HepG2 (cell line): ENCODE data around the gene MAPK8IP1. TPM values are rescaled to one million over a fixed set of nuclear protein-coding genes. Genes with fewer than 3 reads are reported as not detected.

Source experiments
- ATAC-seq: fragments of 200-7000 bp; cut with Tn5 transposase; 3 replicates; pipeline ENCODE4 v1.9.1; 2020; ENCODE audit warnings: mild to moderate bottlenecking, moderate library complexity
- BruUV-seq: library from RNA; stranded (reverse); fragments of 400-500 nt; replicated peaks from 2 replicates; lab custom pipeline; 2021; lab: Mats Ljungman, UMichigan
- CTCF ChIA-PET: fragments of 300-600 bp; formaldehyde crosslinking; extraction: SDS; loops from one replicate; lab custom pipeline; 2021; ENCODE audit warnings: low total read pairs, inconsistent platforms, low intra/inter-chr PET ratio; lab: Yijun Ruan, JAX
- POLR2A ChIA-PET: fragments of 350-600 bp; sonication (Branson Sonifier 250); formaldehyde crosslinking; loops from one replicate; lab custom pipeline; 2020; ENCODE audit warnings: antibody characterized with exemption, inconsistent platforms; lab: Yijun Ruan, JAX
- DNase-seq: peaks from one replicate; pipeline ENCODE4 v3.0.0-alpha.2; 2015; ENCODE audit warnings: low spot score
- FAIRE-seq: peaks from 3 replicates; lab custom pipeline; 2011; peaks lifted over from hg19 to GRCh38; lab: Jason Lieb, UNC
- H2AFZ ChIP-seq: one replicate; pipeline ENCODE4 v1.6.1; 2011; ENCODE audit warnings: low read length, inconsistent platforms
- H3K27ac ChIP-seq: fragments of 300-600 bp; 3 replicates; pipeline ENCODE4 v1.8.0; 2011; ENCODE audit warnings: mixed run types, mild to moderate bottlenecking, mixed read lengths, low read length, inconsistent platforms; ENCODE audit not compliant: insufficient read depth; ENCODE audit errors: extremely low read length
- H3K27me3 ChIP-seq, 2 experiments: fragments of 200-600 bp in 1 of 2; 2 replicates in 1 of 2; 3 replicates in 1 of 2; pipeline versions ENCODE4 v1.6.0 to v1.8.0; 2011; ENCODE audit warnings: low read length in 2 of 2, mild to moderate bottlenecking in 2 of 2, moderate library complexity in 2 of 2, inconsistent platforms in 1 of 2; ENCODE audit not compliant: insufficient read depth in 2 of 2, control insufficient read depth in 1 of 2
- H3K36me3 ChIP-seq, 2 experiments: fragments of 200-600 bp in 1 of 2; replicated peaks in 1 of 2; 2 replicates in 1 of 2; 3 replicates in 1 of 2; pipeline versions ENCODE4 v1.5.1 to v1.8.0; 2011; ENCODE audit warnings: low read length in 2 of 2, inconsistent platforms in 1 of 2; ENCODE audit not compliant: insufficient read depth in 2 of 2, control insufficient read depth in 1 of 2
- H3K4me1 ChIP-seq: 2 replicates; pipeline ENCODE4 v1.5.1; 2012; ENCODE audit warnings: low read length, inconsistent platforms; ENCODE audit not compliant: insufficient read depth
- H3K4me2 ChIP-seq: 2 replicates; pipeline ENCODE4 v1.6.0; 2011; ENCODE audit warnings: low read depth, low read length, inconsistent platforms
- H3K4me3 ChIP-seq, 3 experiments: fragments of 200-600 bp in 1 of 3; sonication (generic), shearing (Covaris generic) in 1 of 3; replicated peaks in 1 of 3; 2 replicates each; pipeline ENCODE4 v1.5.1; 2011 to 2016; ENCODE audit warnings: low read length in 3 of 3, inconsistent platforms in 2 of 3, low read depth in 2 of 3, mild to moderate bottlenecking in 2 of 3, control low read depth in 1 of 3, mixed read lengths in 1 of 3; ENCODE audit not compliant: insufficient read depth in 1 of 3
- H3K79me2 ChIP-seq: one replicate; pipeline ENCODE4 v1.6.1; 2011; ENCODE audit warnings: low read length, inconsistent platforms; ENCODE audit not compliant: insufficient read depth
- H3K9ac ChIP-seq: 2 replicates; pipeline ENCODE4 v1.6.0; 2011; ENCODE audit warnings: mild to moderate bottlenecking, low read depth, low read length, inconsistent platforms; ENCODE audit not compliant: insufficient read depth
- H3K9me3 ChIP-seq: 2 replicates; pipeline ENCODE4 v1.5.1; 2012; ENCODE audit warnings: mild to moderate bottlenecking, low read length
- H4K20me1 ChIP-seq: 2 replicates; pipeline ENCODE4 v1.6.0; 2011; ENCODE audit warnings: inconsistent platforms, mild to moderate bottlenecking, low read length, moderate library complexity; ENCODE audit not compliant: insufficient read depth
- CCAR2 ChIP-seq: fragments of 200-400 bp; formaldehyde crosslinking; optimal IDR thresholded peaks from 2 replicates; pipeline ENCODE3; 2018; ENCODE audit warnings: low read depth, mild to moderate bottlenecking, low read length, moderate library complexity
- FIP1L1 ChIP-seq: fragments of 200-400 bp; formaldehyde crosslinking; IDR thresholded peaks from 2 replicates; pipeline ENCODE4 v1.6.1; 2018; ENCODE audit warnings: low read depth, mild to moderate bottlenecking, low read length, moderate library complexity, borderline replicate concordance; ENCODE audit not compliant: insufficient read depth
- FOXO1 ChIP-seq: sonication (generic); formaldehyde crosslinking; IDR thresholded peaks from 2 replicates; pipeline ENCODE4 v1.4.0; 2020; ENCODE audit warnings: missing genetic modification reagents
- HOXA3 ChIP-seq: sonication (generic); formaldehyde crosslinking; IDR thresholded peaks from 2 replicates; pipeline ENCODE4 v1.5.0; 2020; ENCODE audit warnings: missing genetic modification reagents
- JDP2 ChIP-seq: sonication (generic); formaldehyde crosslinking; IDR thresholded peaks from 2 replicates; pipeline ENCODE4 v1.8.1; 2022; ENCODE audit warnings: missing genetic modification reagents, borderline replicate concordance
- KAT8 ChIP-seq: IDR thresholded peaks from 2 replicates; pipeline ENCODE4 v1.6.1; 2016; ENCODE audit warnings: missing genetic modification reagents, missing compliant biosample characterization
- KLF9 ChIP-seq: IDR thresholded peaks from 2 replicates; pipeline ENCODE4 v1.6.1; 2016; ENCODE audit warnings: low read depth
- NFYB ChIP-seq: sonication (generic); formaldehyde crosslinking; IDR thresholded peaks from 2 replicates; pipeline ENCODE4 v1.4.0; 2020; ENCODE audit warnings: missing genetic modification reagents
- PHF21A ChIP-seq: sonication (generic); formaldehyde crosslinking; IDR thresholded peaks from 2 replicates; pipeline ENCODE4 v1.5.0; 2020; ENCODE audit warnings: mild to moderate bottlenecking, missing genetic modification reagents
- RFX3 ChIP-seq: IDR thresholded peaks from 2 replicates; pipeline ENCODE4 v1.6.1; 2016; ENCODE audit warnings: missing biosample characterization, missing genetic modification reagents
- SIN3A ChIP-seq: IDR thresholded peaks from 2 replicates; pipeline ENCODE4 v1.6.1; 2011; ENCODE audit warnings: low read depth, mild to moderate bottlenecking, control low read depth, low read length, borderline replicate concordance
- SIX4 ChIP-seq: sonication (generic); formaldehyde crosslinking; IDR thresholded peaks from 2 replicates; pipeline ENCODE4 v1.4.0; 2020; ENCODE audit warnings: missing genetic modification reagents
- TP53 ChIP-seq: sonication (generic); formaldehyde crosslinking; conservative IDR thresholded peaks from 2 replicates; pipeline ENCODE4 v1.4.0; 2020; ENCODE audit warnings: missing genetic modification reagents
- YEATS2 ChIP-seq: sonication (generic); formaldehyde crosslinking; IDR thresholded peaks from 2 replicates; pipeline ENCODE4 v1.4.0; 2020; ENCODE audit warnings: missing genetic modification reagents, borderline replicate concordance
- ZNF572 ChIP-seq: sonication (generic); formaldehyde crosslinking; IDR thresholded peaks from 2 replicates; pipeline ENCODE4 v1.5.1; 2020; ENCODE audit warnings: mild to moderate bottlenecking, missing genetic modification reagents
- ZNF691 ChIP-seq: sonication (generic); formaldehyde crosslinking; IDR thresholded peaks from 2 replicates; pipeline ENCODE4 v1.4.0; 2020; ENCODE audit warnings: missing genetic modification reagents, low read depth, mild to moderate bottlenecking, borderline replicate concordance
- ZNF75D ChIP-seq: sonication (generic); formaldehyde crosslinking; IDR thresholded peaks from 2 replicates; pipeline ENCODE4 v1.8.1; 2023; ENCODE audit warnings: missing genetic modification reagents, mild to moderate bottlenecking, borderline replicate concordance
- ZNF766 ChIP-seq: sonication (generic); formaldehyde crosslinking; IDR thresholded peaks from 2 replicates; pipeline ENCODE4 v1.5.0; 2020; ENCODE audit warnings: missing genetic modification reagents, borderline replicate concordance
- ZNF773 ChIP-seq: sonication (generic); formaldehyde crosslinking; IDR thresholded peaks from 2 replicates; pipeline ENCODE4 v1.4.0; 2020; ENCODE audit warnings: missing genetic modification reagents, borderline replicate concordance
- ZSCAN20 ChIP-seq: sonication (generic); formaldehyde crosslinking; IDR thresholded peaks from 2 replicates; pipeline ENCODE4 v1.4.0; 2020; ENCODE audit warnings: missing genetic modification reagents, mild to moderate bottlenecking, borderline replicate concordance
- WGBS: methylation state at CpG from one replicate; pipeline ENCODE4 v1.1.6; 2017; ENCODE audit warnings: low lambda C conversion rate; 5-methylcytosine and 5-hydroxymethylcytosine counted together
- in situ Hi-C: cut with HindIII; loops from 2 replicates; pipeline ENCODE4 v1.10.0; 2017; ENCODE audit warnings: low pct_unique_long_range_greater_than_20kb; ENCODE audit not compliant: extremely low pct_ligation_motif_present
- intact Hi-C: fragments of 100-400 bp; cut with micrococcal nuclease; formaldehyde crosslinking; loops from one replicate; pipeline ENCODE4 v1.10.0; 2022; ENCODE audit not compliant: unreplicated experiment
- polyA plus RNA-seq, 8 experiments: library from polyadenylated mRNA; depleted of rRNA in 3 of 8; stranded (reverse) in 7 of 8; unstranded in 1 of 8; fragments of >200 nt; fragmentation: Illumina TruSeq in 4 of 8; extraction: Trizol in 4 of 8; gene quantifications; 2 replicates each; pipeline versions ENCODE4 v1.2.1 to v1.2.3, GENCODE V29; 2011 to 2016; ENCODE audit warnings: low read depth in 4 of 8, missing spikeins in 1 of 8, mixed read lengths in 1 of 8; ENCODE audit not compliant: insufficient read depth in 1 of 8
- total RNA-seq, 5 experiments: library from RNA; depleted of rRNA; stranded (reverse); fragments of >200 nt; fragmentation: Illumina TruSeq; extraction: Trizol; gene quantifications; 2 replicates each; pipeline ENCODE4 v1.2.3, GENCODE V29; 2016; ENCODE audit warnings: low read depth in 1 of 5

MAPK8IP1 gene
- total and polyA plus RNA-seq, 2 of the 13 experiments (the other 11 are each of a cell fraction or from before 2014, with no cell fraction given) = 2.2 to 4.2 TPM

GRCh38 chr11:45895553-45896259, 10.3 kb downstream of the MAPK8IP1 start:
- DNase-seq (no peak), FAIRE-seq (no peak), ATAC-seq (no peak)
- Histone ChIP-seq H3K9ac (no peak overlapping the region), H3K27me3 (peaks cover 0 to 18% of the 10 kb centered on the region in 2 experiments; a peak in 1 of 5 replicates), H3K79me2 (no peaks in the 10 kb centered on the region), H3K27ac (no peak overlapping the region), H3K4me2 (no peak overlapping the region), H3K4me1 (peaks cover 41% of the 10 kb centered on the region), H3K9me3 (no peaks in the 10 kb centered on the region), H3K36me3 (no peaks in the 10 kb centered on the region), H2AFZ (no peak overlapping the region), H3K4me3 (no peak overlapping the region), H4K20me1 (no peaks in the 10 kb centered on the region)
- BruUV-seq = no TSS peak
- in situ Hi-C loops = no loop called here
- intact Hi-C loops = loop anchor here (1.0 kb wide), 1 partner anchor 32 kb away; no protein-coding TSS in a partner anchor
- POLR2A ChIA-PET = interaction anchor here (1.3 to 1.9 kb wide), 2 partner anchors 23 to 49 kb away, joined by 3 to 5 read pairs; partner anchors contain the start of gene CRY2
- WGBS = 29% methylated on average over 6 of the region's 8 CpGs
- no peak for TF ChIP-seq ZNF691 (CRISPR knock-in tag)
- TF ChIP-seq PHF21A (CRISPR knock-in tag) = no peak
- TF ChIP-seq ZNF75D (CRISPR knock-in tag) = no peak
- TF ChIP-seq SIX4 (CRISPR knock-in tag) = no peak
- TF ChIP-seq KAT8 (CRISPR knock-in tag) = no peak
- TF ChIP-seq FOXO1 (CRISPR knock-in tag) = no peak
- no peak for TF ChIP-seq FIP1L1
- no peak for TF ChIP-seq JDP2 (CRISPR knock-in tag)
- TF ChIP-seq SIN3A = no peak
- no peak for TF ChIP-seq ZSCAN20 (CRISPR knock-in tag)
- no peak for TF ChIP-seq TP53
- no peak for TF ChIP-seq YEATS2 (CRISPR knock-in tag)
- no peak for TF ChIP-seq ZNF773
- no peak for TF ChIP-seq CCAR2
- TF ChIP-seq KLF9 (CRISPR knock-in tag) = no peak
- TF ChIP-seq HOXA3 = no peak
- TF ChIP-seq ZNF572 (CRISPR knock-in tag) = no peak
- no peak for TF ChIP-seq NFYB (CRISPR knock-in tag)
- no peak for TF ChIP-seq RFX3 (CRISPR knock-in tag)
- no peak for TF ChIP-seq ZNF766 (CRISPR knock-in tag)
- CTCF ChIA-PET = no interaction called here
